HepG2 (cell line): Measurements from ENCODE around the gene WDR93. TPM values are rescaled to one million over a fixed set of nuclear protein-coding genes. Genes with fewer than 3 reads are reported as not detected.

Experiments used
- ATAC-seq: fragments of 200-7000 bp; cut with Tn5 transposase; 3 replicates; pipeline ENCODE4 v1.9.1; 2020; ENCODE audit warnings: mild to moderate bottlenecking, moderate library complexity
- BruUV-seq: library from RNA; stranded (reverse); fragments of 400-500 nt; replicated peaks from 2 replicates; lab custom pipeline; 2021; lab: Mats Ljungman, UMichigan
- CTCF ChIA-PET: fragments of 300-600 bp; formaldehyde crosslinking; extraction: SDS; loops from one replicate; lab custom pipeline; 2021; ENCODE audit warnings: low total read pairs, inconsistent platforms, low intra/inter-chr PET ratio; lab: Yijun Ruan, JAX
- POLR2A ChIA-PET: fragments of 350-600 bp; sonication (Branson Sonifier 250); formaldehyde crosslinking; loops from one replicate; lab custom pipeline; 2020; ENCODE audit warnings: antibody characterized with exemption, inconsistent platforms; lab: Yijun Ruan, JAX
- DNase-seq: peaks from one replicate; pipeline ENCODE4 v3.0.0-alpha.2; 2015; ENCODE audit warnings: low spot score
- FAIRE-seq: peaks from 3 replicates; lab custom pipeline; 2011; peaks lifted over from hg19 to GRCh38; lab: Jason Lieb, UNC
- H2AFZ ChIP-seq: one replicate; pipeline ENCODE4 v1.6.1; 2011; ENCODE audit warnings: low read length, inconsistent platforms
- H3K27ac ChIP-seq: fragments of 300-600 bp; 3 replicates; pipeline ENCODE4 v1.8.0; 2011; ENCODE audit warnings: mixed run types, mild to moderate bottlenecking, mixed read lengths, low read length, inconsistent platforms; ENCODE audit not compliant: insufficient read depth; ENCODE audit errors: extremely low read length
- H3K27me3 ChIP-seq, 2 experiments: fragments of 200-600 bp in 1 of 2; 2 replicates in 1 of 2; 3 replicates in 1 of 2; pipeline versions ENCODE4 v1.6.0 to v1.8.0; 2011; ENCODE audit warnings: low read length in 2 of 2, mild to moderate bottlenecking in 2 of 2, moderate library complexity in 2 of 2, inconsistent platforms in 1 of 2; ENCODE audit not compliant: insufficient read depth in 2 of 2, control insufficient read depth in 1 of 2
- H3K36me3 ChIP-seq, 2 experiments: fragments of 200-600 bp in 1 of 2; replicated peaks in 1 of 2; 2 replicates in 1 of 2; 3 replicates in 1 of 2; pipeline versions ENCODE4 v1.5.1 to v1.8.0; 2011; ENCODE audit warnings: low read length in 2 of 2, inconsistent platforms in 1 of 2; ENCODE audit not compliant: insufficient read depth in 2 of 2, control insufficient read depth in 1 of 2
- H3K4me1 ChIP-seq: 2 replicates; pipeline ENCODE4 v1.5.1; 2012; ENCODE audit warnings: low read length, inconsistent platforms; ENCODE audit not compliant: insufficient read depth
- H3K4me2 ChIP-seq: 2 replicates; pipeline ENCODE4 v1.6.0; 2011; ENCODE audit warnings: low read depth, low read length, inconsistent platforms
- H3K4me3 ChIP-seq, 3 experiments: fragments of 200-600 bp in 1 of 3; sonication (generic), shearing (Covaris generic) in 1 of 3; replicated peaks in 1 of 3; 2 replicates each; pipeline ENCODE4 v1.5.1; 2011 to 2016; ENCODE audit warnings: low read length in 3 of 3, inconsistent platforms in 2 of 3, low read depth in 2 of 3, mild to moderate bottlenecking in 2 of 3, control low read depth in 1 of 3, mixed read lengths in 1 of 3; ENCODE audit not compliant: insufficient read depth in 1 of 3
- H3K79me2 ChIP-seq: one replicate; pipeline ENCODE4 v1.6.1; 2011; ENCODE audit warnings: low read length, inconsistent platforms; ENCODE audit not compliant: insufficient read depth
- H3K9ac ChIP-seq: 2 replicates; pipeline ENCODE4 v1.6.0; 2011; ENCODE audit warnings: mild to moderate bottlenecking, low read depth, low read length, inconsistent platforms; ENCODE audit not compliant: insufficient read depth
- H3K9me3 ChIP-seq: 2 replicates; pipeline ENCODE4 v1.5.1; 2012; ENCODE audit warnings: mild to moderate bottlenecking, low read length
- H4K20me1 ChIP-seq: 2 replicates; pipeline ENCODE4 v1.6.0; 2011; ENCODE audit warnings: inconsistent platforms, mild to moderate bottlenecking, low read length, moderate library complexity; ENCODE audit not compliant: insufficient read depth
- BRD4 ChIP-seq: sonication (generic); formaldehyde crosslinking; IDR thresholded peaks from 2 replicates; pipeline ENCODE4 v1.4.0; 2020; ENCODE audit warnings: missing genetic modification reagents
- HHEX ChIP-seq: IDR thresholded peaks from 2 replicates; pipeline ENCODE4 v1.6.1; 2016; ENCODE audit warnings: control low read depth
- PHF21A ChIP-seq: sonication (generic); formaldehyde crosslinking; IDR thresholded peaks from 2 replicates; pipeline ENCODE4 v1.5.0; 2020; ENCODE audit warnings: mild to moderate bottlenecking, missing genetic modification reagents
- ZBTB7B ChIP-seq: sonication (generic); formaldehyde crosslinking; IDR thresholded peaks from 2 replicates; pipeline ENCODE4 v1.4.0; 2020; ENCODE audit warnings: missing genetic modification reagents
- ZC3H13 ChIP-seq: sonication (generic); formaldehyde crosslinking; IDR thresholded peaks from 2 replicates; pipeline ENCODE4 v1.8.1; 2023; ENCODE audit warnings: mild to moderate bottlenecking, missing genetic modification reagents, moderate library complexity
- ZSCAN31 ChIP-seq: sonication (generic); formaldehyde crosslinking; IDR thresholded peaks from 2 replicates; pipeline ENCODE4 v1.5.0; 2020; ENCODE audit warnings: low read depth, mild to moderate bottlenecking, missing genetic modification reagents
- WGBS: methylation state at CpG from one replicate; pipeline ENCODE4 v1.1.6; 2017; ENCODE audit warnings: low lambda C conversion rate; 5-methylcytosine and 5-hydroxymethylcytosine counted together
- in situ Hi-C: cut with HindIII; loops from 2 replicates; pipeline ENCODE4 v1.10.0; 2017; ENCODE audit warnings: low pct_unique_long_range_greater_than_20kb; ENCODE audit not compliant: extremely low pct_ligation_motif_present
- intact Hi-C: fragments of 100-400 bp; cut with micrococcal nuclease; formaldehyde crosslinking; loops from one replicate; pipeline ENCODE4 v1.10.0; 2022; ENCODE audit not compliant: unreplicated experiment
- polyA plus RNA-seq, 8 experiments: library from polyadenylated mRNA; depleted of rRNA in 3 of 8; stranded (reverse) in 7 of 8; unstranded in 1 of 8; fragments of >200 nt; fragmentation: Illumina TruSeq in 4 of 8; extraction: Trizol in 4 of 8; gene quantifications; 2 replicates each; pipeline versions ENCODE4 v1.2.1 to v1.2.3, GENCODE V29; 2011 to 2016; ENCODE audit warnings: low read depth in 4 of 8, missing spikeins in 1 of 8, mixed read lengths in 1 of 8; ENCODE audit not compliant: insufficient read depth in 1 of 8
- total RNA-seq, 5 experiments: library from RNA; depleted of rRNA; stranded (reverse); fragments of >200 nt; fragmentation: Illumina TruSeq; extraction: Trizol; gene quantifications; 2 replicates each; pipeline ENCODE4 v1.2.3, GENCODE V29; 2016; ENCODE audit warnings: low read depth in 1 of 5
- TF ChIP-seq, protein P1 (sequence below): sonication (generic); formaldehyde crosslinking; conservative IDR thresholded peaks from 2 replicates; pipeline ENCODE4 v1.4.0; 2020; ENCODE audit warnings: missing genetic modification reagents
- TF ChIP-seq, protein P2 (sequence below): sonication (generic); formaldehyde crosslinking; IDR thresholded peaks from 2 replicates; pipeline ENCODE4 v1.4.0; 2020; ENCODE audit warnings: missing genetic modification reagents
- TF ChIP-seq, protein P3 (sequence below): sonication (generic); formaldehyde crosslinking; IDR thresholded peaks from 2 replicates; pipeline ENCODE4 v1.5.1; 2020; ENCODE audit warnings: missing genetic modification reagents, mild to moderate bottlenecking, borderline replicate concordance
- TF ChIP-seq, protein P4 (sequence below): sonication (generic); formaldehyde crosslinking; IDR thresholded peaks from 2 replicates; pipeline ENCODE4 v1.4.0; 2020; ENCODE audit warnings: missing genetic modification reagents, borderline replicate concordance
- TF ChIP-seq, protein P5 (sequence below): sonication (generic); formaldehyde crosslinking; IDR thresholded peaks from 2 replicates; pipeline ENCODE4 v1.4.0; 2020; ENCODE audit warnings: missing genetic modification reagents, borderline replicate concordance

Gene WDR93
- total and polyA plus RNA-seq, 2 of the 13 experiments (the other 11 are each of a cell fraction or from before 2014, with no cell fraction given), result 0.07 TPM; not detected in 1

DNA sequence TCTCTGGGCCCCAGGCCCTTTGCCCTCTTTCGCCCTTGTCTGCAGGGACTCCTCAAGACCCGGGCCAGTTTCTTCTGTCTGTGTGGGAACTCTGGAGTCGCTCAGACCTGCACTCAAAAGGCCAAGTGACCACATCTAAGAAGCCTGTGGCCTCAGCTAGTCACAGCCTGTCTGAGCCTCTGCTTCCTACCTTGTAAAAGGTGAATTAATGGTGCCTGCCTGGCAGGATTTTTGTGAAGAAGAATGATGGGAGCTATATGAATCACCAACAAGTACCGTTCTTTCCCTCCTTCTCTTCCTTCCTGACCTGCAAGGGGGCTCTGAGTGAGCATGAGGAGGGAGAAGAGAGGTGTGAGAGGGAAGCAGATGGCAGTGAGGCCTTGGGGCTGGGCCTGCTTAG, 18.9 kb upstream of the WDR93 start:
- Histone ChIP-seq H3K79me2 (no peaks in the 10 kb centered on the region), H3K4me2 (no peak overlapping the region), H2AFZ (no peak overlapping the region), H3K4me1 (peaks cover 29% of the 10 kb centered on the region), H3K27ac (no peak overlapping the region), H3K27me3 (no peaks in the 10 kb centered on the region), H4K20me1 (no peaks in the 10 kb centered on the region), H3K9ac (no peak overlapping the region), H3K36me3 (no peaks in the 10 kb centered on the region), H3K4me3 (no peak overlapping the region), H3K9me3 (no peaks in the 10 kb centered on the region)
- CTCF ChIA-PET, result no interaction called here
- DNase-seq (no peak), ATAC-seq (no peak), FAIRE-seq (no peak)
- POLR2A ChIA-PET, result no interaction called here
- in situ Hi-C loops, result no loop called here
- 74% methylated on average over 1 of the region's 4 CpGs for WGBS
- intact Hi-C loops, result loop anchor here (10.0 kb wide), 1 partner anchor 177 kb away; the partner anchor contains the start of gene RHCG
- BruUV-seq, result no TSS peak
- no peak for TF ChIP-seq ZC3H13 (CRISPR knock-in tag)
- TF ChIP-seq, protein P1, sequence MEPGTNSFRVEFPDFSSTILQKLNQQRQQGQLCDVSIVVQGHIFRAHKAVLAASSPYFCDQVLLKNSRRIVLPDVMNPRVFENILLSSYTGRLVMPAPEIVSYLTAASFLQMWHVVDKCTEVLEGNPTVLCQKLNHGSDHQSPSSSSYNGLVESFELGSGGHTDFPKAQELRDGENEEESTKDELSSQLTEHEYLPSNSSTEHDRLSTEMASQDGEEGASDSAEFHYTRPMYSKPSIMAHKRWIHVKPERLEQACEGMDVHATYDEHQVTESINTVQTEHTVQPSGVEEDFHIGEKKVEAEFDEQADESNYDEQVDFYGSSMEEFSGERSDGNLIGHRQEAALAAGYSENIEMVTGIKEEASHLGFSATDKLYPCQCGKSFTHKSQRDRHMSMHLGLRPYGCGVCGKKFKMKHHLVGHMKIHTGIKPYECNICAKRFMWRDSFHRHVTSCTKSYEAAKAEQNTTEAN (CRISPR knock-in tag), result no peak
- no peak for TF ChIP-seq ZSCAN31 (CRISPR knock-in tag)
- TF ChIP-seq, protein P2, sequence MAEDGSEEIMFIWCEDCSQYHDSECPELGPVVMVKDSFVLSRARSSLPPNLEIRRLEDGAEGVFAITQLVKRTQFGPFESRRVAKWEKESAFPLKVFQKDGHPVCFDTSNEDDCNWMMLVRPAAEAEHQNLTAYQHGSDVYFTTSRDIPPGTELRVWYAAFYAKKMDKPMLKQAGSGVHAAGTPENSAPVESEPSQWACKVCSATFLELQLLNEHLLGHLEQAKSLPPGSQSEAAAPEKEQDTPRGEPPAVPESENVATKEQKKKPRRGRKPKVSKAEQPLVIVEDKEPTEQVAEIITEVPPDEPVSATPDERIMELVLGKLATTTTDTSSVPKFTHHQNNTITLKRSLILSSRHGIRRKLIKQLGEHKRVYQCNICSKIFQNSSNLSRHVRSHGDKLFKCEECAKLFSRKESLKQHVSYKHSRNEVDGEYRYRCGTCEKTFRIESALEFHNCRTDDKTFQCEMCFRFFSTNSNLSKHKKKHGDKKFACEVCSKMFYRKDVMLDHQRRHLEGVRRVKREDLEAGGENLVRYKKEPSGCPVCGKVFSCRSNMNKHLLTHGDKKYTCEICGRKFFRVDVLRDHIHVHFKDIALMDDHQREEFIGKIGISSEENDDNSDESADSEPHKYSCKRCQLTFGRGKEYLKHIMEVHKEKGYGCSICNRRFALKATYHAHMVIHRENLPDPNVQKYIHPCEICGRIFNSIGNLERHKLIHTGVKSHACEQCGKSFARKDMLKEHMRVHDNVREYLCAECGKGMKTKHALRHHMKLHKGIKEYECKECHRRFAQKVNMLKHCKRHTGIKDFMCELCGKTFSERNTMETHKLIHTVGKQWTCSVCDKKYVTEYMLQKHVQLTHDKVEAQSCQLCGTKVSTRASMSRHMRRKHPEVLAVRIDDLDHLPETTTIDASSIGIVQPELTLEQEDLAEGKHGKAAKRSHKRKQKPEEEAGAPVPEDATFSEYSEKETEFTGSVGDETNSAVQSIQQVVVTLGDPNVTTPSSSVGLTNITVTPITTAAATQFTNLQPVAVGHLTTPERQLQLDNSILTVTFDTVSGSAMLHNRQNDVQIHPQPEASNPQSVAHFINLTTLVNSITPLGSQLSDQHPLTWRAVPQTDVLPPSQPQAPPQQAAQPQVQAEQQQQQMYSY, result no peak
- TF ChIP-seq, protein P3, sequence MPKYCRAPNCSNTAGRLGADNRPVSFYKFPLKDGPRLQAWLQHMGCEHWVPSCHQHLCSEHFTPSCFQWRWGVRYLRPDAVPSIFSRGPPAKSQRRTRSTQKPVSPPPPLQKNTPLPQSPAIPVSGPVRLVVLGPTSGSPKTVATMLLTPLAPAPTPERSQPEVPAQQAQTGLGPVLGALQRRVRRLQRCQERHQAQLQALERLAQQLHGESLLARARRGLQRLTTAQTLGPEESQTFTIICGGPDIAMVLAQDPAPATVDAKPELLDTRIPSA (CRISPR knock-in tag), result no peak
- TF ChIP-seq, protein P4, sequence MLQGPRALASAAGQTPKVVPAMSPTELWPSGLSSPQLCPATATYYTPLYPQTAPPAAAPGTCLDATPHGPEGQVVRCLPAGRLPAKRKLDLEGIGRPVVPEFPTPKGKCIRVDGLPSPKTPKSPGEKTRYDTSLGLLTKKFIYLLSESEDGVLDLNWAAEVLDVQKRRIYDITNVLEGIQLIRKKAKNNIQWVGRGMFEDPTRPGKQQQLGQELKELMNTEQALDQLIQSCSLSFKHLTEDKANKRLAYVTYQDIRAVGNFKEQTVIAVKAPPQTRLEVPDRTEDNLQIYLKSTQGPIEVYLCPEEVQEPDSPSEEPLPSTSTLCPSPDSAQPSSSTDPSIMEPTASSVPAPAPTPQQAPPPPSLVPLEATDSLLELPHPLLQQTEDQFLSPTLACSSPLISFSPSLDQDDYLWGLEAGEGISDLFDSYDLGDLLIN (CRISPR knock-in tag), result no peak
- TF ChIP-seq ZBTB7B (CRISPR knock-in tag), result no peak
- TF ChIP-seq, protein P5, sequence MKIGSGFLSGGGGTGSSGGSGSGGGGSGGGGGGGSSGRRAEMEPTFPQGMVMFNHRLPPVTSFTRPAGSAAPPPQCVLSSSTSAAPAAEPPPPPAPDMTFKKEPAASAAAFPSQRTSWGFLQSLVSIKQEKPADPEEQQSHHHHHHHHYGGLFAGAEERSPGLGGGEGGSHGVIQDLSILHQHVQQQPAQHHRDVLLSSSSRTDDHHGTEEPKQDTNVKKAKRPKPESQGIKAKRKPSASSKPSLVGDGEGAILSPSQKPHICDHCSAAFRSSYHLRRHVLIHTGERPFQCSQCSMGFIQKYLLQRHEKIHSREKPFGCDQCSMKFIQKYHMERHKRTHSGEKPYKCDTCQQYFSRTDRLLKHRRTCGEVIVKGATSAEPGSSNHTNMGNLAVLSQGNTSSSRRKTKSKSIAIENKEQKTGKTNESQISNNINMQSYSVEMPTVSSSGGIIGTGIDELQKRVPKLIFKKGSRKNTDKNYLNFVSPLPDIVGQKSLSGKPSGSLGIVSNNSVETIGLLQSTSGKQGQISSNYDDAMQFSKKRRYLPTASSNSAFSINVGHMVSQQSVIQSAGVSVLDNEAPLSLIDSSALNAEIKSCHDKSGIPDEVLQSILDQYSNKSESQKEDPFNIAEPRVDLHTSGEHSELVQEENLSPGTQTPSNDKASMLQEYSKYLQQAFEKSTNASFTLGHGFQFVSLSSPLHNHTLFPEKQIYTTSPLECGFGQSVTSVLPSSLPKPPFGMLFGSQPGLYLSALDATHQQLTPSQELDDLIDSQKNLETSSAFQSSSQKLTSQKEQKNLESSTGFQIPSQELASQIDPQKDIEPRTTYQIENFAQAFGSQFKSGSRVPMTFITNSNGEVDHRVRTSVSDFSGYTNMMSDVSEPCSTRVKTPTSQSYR (CRISPR knock-in tag), result no peak
- no peak for TF ChIP-seq HHEX
- no peak for TF ChIP-seq BRD4 (CRISPR knock-in tag)
- TF ChIP-seq PHF21A (CRISPR knock-in tag), result no peak
